Measurements from ENCODE around the gene KARS1.

- TF ChIP-seq CTCF (IDR thresholded peaks at IDR 0.05) (no peak), POLR2A (IDR thresholded peaks at IDR 0.05) (no peak), EP300 (IDR thresholded peaks at IDR 0.05) (no peak)
Observed at GRCh38 chr16:75617121-75617520, 30.3 kb downstream of the KARS1 start.
